GM18909 (cell line): ENCODE measurements around the gene IQSEC2.

Experiments used
- ATAC-seq: cut with Tn5 transposase; IDR thresholded peaks from one replicate; pipeline ENCODE4 v1.9.1; 2021; ENCODE audit warnings: mild to moderate bottlenecking; ENCODE audit not compliant: unreplicated experiment, poor library complexity

Gene IQSEC2

DNA sequence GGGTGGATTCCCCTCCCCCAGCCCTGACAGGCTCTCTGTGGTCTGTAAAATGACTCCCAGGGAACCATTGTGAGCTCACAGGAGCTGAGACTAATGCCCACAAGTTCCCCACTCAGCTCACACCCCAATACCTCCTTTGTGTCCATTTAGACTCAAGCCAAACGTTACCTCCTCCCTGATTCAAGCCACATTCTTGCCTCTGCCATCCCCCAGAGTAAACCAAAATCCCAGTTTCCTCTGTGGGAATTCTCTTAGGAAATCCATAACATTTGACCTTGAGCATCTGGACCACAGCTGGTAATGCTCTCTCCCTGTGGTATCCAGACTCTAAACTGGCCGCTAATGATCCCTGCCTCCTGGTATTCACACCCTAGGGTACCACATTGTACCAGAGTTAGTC is 30.1 kb downstream of the IQSEC2 start:
- no peak for ATAC-seq

DNA sequence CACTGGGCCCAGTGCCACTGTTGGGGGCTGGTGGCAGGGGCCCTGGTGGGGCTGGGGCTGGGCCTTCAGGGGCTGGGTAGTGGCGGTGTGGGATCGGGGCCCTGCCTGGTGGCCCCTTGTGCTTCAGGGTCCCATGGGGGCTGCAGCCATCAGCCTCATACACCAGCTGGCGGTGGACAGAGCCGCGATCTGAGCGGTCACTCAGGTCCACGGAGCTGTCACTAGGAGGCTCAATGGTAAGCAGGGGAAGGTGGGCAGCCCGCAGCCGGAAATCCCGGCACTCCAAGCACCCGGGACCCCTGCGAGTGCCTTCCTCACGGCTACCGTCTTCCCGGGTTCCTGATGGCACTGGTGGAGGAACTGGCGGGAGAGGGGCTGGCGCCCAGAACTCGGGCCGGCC is 30.8 kb downstream of the IQSEC2 start:
- no peak for ATAC-seq

DNA sequence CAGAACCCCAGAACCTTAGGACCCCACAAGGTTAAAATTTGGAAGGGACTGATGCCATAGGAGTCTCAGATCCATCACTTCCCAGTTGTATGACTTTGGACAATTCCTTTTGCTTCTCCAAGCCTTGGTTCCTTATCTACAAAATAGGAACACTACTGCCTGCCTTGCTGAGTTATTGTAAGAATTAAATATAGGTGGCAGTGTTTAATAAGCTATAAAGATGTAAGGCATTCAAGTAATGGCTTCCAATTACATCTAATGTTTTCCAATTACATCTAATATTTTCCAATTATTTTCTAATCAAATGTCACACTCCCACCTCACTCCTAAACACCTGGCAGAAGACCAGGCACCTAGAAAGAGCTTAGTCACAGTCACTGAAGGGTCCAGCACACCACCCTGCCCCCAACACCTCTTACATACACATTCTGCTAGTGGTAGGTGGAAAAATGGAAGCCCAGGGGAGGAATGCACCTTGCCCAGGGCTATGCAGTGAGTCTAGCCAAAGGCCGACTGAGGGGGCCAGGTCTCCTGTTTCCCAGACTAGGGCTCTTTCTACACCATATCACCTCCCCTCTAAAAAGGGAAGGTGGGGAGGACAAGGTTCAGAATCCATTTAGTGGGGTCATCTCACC is 31.9 kb downstream of the IQSEC2 start:
- no peak for ATAC-seq

DNA sequence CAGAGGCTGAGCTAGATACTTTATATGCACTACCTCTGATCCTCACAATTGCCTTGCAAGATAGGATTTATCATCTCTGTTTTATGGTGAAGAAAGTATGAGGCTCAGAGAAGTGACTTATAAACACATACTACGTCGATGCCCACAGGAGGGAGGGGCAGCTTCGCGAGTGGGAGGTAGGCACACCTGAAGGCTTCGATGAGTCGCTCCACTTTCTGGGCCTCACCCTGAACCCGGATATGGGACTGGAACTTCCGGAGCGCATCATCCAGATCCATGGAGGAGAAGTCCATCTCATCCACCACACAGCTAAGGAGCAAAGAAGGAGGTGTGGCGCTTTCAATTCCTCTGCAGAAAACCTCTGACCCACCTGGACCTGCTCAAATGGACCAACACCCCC is 33.5 kb downstream of the IQSEC2 start:
- ATAC-seq: no peak

DNA sequence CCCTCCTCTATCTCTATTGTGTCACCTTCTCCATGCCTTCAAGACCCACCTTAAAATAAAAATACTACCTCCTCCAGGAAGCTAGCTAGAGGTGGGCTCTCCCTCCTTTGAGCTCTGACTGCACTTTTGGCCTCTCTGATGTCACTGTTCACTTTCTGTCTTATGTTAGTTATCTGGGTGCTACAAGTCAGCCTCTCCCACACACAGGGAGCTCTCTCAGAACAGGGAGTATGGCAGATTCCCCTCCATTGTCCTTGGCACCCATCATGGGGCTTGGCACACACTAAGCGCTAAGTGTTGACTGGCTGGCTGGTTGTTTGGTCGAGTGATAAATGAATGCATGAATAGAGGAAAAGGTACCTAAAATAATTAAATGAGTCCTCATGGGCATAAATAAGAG is 35.2 kb downstream of the IQSEC2 start:
- no peak for ATAC-seq

DNA sequence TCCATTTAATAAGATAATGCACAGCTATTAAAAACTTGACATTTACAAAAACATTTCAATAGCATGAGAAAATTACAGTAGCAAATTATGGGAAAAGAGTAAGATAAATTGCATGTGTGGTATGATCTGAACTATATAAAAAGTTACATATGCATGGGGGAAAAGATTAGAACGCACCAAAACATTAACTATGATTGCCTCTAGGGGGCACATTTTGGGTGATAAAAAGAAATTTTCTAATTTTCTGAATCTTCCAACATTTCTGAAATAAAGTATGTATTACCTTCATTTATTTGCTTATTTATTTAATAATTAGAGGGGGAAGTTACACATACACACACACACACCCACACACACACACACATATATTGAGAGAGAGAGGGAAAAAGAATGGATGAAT is 36.8 kb downstream of the IQSEC2 start:
- no peak for ATAC-seq

DNA sequence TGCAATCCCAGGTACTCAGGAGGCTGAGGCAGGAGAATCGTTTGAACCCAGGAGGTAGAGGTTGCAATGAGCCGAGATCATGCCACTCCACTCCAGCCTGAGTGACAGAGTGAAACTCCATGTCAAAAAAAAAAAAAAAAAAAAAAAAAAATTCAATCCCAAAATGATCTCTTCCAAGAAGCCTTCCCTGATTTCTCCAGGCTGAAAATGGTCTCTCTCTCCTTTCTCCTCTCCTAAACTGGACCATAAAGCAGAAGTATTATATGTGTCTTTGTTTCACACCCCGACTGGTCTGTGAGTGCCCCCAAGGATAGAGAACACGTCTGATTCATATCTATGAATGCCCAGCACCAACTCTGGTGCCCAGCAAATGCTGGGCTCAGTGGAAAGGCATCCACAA is 39.1 kb downstream of the IQSEC2 start:
- no peak for ATAC-seq

DNA sequence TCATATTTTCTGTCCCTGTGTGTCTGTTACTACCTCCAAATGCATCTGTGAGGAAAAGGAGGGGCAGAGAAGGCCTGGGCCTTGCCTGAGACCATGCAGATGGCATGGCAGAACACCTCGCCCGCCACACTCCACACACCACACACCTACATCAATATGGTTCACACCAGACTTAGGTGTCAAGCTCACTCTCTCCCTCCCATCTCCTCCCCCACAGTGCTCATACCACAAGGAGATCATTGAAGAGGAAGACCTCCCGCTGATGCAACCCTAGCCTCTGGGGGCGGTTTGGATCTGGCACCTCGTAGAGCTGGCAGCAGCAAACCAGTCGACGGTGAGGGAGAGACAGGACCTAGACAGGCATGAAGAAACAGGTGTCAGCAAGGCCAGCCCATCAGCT is 39.8 kb downstream of the IQSEC2 start:
- no peak for ATAC-seq

DNA sequence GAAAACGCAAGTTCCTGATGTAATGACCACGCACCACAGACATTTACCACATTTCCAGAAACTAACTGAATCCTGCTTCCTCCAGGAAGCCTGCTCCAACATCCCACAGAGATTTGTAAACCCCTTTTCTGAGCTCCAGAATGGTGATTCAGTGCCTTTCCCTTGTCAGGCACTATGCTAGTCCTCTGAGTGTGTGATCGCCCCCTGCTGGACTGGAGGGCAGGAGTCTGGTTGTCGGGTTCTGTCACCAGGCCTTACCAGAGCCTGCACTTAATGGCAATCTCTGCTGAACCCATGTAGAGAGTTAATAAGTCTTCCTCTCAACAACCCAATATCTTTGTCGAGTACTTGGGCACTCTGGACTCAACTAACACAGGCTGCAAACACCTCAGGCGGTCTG is 41.9 kb downstream of the IQSEC2 start:
- no peak for ATAC-seq

DNA sequence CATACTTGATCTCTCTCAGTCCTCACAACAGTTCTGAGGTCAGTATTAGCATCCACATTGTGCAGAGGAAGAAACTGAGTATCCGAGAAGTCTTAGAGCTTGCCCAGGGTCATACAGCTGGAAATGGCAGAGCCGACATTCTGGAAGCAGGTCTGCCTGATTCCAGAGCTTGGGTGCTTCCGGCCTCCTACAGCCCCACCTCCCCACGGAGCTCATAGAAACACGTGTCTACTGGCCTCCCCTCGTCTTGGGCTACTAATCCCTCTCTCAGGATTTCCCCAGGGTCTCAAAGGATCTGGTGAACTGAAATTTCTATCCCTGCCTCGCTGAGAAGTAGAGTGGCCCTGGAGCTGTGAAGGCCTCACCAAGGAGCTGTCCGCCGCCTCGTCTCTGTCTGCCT is 44.3 kb downstream of the IQSEC2 start:
- ATAC-seq: no peak

DNA sequence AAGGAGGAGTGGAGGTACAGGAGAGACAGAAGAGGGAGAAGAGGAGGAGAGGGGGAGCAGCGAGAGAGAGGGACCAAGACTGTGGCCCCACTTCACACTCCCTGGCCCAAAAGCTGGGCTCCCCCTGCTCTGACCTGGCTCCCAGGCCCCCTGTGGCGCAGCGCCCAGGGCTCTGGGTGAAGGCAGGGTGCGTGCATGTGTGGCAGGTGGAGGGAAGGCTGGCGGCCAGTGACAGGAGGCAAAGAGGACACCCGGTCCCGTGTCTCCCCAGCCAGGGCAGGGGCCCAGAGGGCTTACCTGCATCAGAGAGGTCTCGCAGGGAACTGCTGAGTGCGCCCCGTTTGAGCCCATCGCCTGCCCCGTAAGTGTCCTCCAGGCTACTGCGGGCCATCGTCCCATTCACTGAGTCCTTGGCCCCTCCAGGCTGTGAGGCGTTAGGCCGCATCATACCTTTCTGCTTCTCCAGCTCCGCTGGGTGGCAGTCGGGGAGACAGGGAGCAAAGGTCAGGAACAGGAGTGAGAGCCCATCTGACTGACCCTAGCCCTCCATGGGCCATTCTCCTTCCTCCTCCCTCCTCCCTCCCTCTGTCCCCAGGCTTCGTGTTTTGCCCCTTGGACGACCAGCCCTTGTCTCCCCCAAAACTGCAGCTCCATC is 45.2 kb downstream of the IQSEC2 start:
- no peak for ATAC-seq

DNA sequence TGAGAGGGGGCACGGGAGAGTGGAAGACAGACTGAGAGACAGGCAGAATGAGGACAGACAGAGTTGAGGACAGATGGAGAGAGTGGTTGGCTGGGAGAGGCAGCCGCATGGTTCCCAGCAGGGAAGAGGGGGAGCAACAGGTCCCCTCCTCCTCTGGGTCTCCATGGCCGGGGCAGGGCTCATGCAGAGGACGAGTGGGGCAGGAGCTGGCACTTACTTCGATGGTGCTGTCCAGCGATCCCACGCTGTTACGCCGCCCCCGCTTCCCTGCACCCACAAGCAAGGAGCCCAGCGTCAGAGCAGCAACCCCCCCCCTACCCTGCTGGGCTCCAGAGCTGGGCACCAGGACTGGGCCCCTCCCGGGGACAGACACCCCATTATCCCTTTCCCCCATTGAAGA is 45.8 kb downstream of the IQSEC2 start:
- no peak for ATAC-seq

DNA sequence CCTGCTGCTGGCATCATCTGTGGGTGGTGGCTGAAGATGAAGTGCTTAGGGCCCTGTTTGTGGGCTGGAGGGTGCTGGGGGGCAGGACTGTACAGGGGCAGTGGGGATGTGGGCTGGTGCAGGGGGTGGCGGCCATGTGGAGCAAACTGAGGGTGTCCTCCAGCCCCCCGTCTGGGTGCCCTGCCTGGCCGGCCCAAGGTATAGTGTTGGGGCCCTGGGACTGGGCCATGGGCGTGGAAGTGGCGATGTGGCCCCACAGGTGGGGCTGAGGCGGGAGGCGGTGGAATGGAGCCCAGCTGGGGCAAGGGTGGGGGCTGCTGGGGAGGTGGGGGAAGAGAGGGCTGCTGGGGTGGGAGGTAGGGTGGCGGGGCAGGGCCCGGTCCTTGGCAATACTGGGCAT is 46.9 kb downstream of the IQSEC2 start:
- ATAC-seq: no peak

DNA sequence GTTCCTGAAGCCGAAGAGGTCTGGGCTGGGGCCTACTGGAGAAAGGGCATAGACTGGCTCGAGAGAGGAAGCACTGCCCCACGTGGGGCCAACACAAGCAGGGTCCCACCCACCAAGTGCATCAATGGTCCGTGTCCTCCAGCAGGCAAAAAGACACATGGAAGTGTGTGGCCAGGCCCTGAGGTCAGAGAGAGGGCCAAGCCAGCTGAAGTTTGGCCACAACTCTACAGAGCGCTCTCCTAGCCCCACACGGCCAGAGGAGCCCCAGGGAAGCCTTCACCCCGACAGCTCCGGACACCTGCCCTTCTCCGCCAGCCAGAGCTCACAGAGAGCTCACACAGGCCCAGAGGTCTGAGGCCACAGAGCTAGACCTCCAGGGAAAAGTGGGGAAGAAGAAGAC is 47.8 kb downstream of the IQSEC2 start:
- no peak for ATAC-seq

DNA sequence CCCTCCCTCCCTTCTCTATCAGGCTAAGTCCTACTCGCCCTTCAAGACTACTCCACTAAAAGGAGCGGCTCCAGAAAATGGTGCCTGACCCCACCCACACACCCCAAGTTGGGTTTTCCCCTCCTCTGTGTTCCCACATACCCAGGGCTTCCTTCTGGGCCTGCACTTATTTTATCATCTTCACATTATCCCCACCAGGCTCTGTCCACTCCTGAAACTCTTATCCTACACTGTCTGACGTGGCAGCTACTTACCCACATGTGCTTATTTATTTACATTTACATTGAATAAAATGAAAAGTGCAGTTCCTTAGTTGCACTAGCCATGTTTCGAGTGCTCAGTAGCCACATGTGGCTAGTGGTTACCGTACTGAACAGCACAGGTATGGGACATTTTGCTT is 51.3 kb downstream of the IQSEC2 start:
- ATAC-seq: no peak

DNA sequence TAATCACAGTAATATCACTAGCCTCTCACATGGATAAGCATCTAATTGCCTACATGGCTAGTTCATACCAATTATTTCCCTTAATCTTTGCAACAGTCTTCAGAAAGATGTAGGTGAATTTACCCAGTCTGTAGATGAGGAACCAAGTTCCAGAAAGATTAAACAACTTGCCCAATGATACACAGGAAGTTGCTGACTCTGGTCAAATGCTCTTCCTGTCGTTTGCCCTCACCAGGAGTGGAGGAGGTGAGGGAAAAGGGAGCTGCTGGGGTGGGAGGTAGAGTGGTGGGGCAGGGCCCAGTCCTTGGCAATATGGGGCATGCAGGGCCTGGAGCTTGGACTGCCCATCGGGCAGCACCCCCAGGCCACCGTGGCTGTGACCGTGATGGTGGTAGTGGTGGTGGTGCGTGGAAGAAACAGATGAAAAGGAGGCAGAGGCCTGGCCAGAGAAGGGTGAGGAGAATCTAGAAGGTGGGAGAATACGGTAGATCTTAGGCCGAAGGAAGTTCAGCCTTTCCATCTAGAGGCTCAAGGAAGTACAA is 54.1 kb downstream of the IQSEC2 start:
- ATAC-seq: no peak

DNA sequence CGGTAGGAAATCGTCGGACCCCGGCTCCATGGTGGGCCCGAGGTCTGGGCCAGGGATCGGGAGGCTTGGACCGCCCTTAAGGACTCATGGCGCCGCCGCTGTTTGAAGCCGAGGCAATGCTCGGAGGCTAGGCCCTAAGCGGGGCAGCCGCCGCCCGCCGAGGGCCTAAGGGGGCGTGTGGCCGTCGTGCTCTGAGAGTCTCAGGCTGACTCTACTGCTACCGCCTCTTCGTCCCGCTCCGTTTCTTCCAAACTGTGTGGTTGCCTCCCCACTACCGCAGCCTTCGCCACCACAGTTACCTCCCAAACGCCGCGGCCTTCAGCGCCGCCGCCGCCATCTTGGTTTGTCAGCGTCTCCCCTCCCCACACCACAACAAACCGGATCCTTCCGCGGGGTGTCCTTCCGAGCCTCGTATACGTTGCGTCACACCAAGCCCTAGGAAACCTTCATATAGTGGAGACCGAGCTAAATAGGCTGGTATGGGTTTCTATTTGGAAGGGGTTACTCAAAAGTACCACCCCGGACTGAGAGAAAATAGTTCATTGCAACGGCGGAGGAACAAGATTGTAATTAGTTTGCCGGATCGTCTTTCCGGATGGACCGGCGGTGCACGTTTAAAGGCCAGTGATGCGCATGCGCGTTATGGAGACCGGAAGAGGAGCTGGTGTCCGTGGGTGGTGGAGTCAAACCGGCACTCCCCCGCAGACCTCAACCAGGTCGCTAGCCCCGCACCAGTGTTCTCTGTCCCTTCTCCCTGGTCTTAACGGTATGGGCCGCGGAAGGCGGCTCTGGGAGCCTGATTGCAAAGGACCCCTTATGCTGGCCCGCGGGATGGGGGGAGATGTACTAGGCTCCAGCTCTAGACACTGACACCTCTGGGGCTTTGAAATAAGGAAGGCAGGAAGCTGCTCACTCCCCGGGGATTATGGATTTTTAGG is 56.3 kb downstream of the IQSEC2 start, which contains the start of gene KDM5C:
TSS of gene KDM5C (minus strand) at position 348 of the 938 bp plus-strand sequence. CDS start at position 30, 318 bp downstream.
- ATAC-seq: peak; percentile 79

DNA sequence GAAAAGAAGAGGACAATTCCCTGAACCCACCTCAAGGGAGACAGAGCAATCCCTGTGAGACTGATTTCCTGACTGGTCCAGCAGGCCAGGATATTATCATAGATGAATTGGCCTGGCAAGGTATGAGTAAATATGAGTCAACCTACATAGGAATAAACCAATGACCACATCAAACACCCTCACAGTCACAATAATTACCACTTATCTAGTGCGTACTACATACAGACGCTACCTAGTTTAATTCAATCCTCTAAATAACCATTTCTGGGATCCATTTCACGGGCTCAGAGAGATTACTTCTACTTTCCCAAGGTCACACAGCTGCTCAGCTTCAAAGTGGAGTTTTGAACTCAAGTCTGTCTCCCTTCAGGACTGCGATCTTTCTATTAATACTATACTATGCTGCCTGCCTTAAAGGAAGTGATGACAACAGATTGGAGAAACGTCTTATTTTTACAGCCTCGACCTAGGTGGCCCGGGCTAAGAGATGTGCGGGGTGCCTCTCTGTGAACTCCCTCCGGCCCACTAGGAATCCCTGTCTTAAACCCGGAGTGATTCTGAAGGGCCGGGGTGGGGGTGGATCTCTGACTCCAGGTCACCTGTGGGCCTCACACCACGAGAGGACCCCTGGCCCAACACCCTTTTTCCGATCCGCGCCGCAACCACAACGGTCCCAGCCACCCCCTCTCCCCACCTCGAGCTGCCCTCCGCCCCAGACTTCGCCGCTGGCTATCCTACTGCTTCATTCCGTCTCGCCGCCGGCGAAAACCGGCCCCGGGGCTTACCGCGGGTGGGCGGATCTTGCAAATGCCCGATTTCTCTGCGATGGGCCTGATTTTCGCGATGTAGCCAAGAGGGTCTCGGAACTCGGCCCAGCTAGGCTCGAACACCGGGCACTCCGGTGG is 57.2 kb downstream of the IQSEC2 start:
- ATAC-seq: peak; percentile 5

DNA sequence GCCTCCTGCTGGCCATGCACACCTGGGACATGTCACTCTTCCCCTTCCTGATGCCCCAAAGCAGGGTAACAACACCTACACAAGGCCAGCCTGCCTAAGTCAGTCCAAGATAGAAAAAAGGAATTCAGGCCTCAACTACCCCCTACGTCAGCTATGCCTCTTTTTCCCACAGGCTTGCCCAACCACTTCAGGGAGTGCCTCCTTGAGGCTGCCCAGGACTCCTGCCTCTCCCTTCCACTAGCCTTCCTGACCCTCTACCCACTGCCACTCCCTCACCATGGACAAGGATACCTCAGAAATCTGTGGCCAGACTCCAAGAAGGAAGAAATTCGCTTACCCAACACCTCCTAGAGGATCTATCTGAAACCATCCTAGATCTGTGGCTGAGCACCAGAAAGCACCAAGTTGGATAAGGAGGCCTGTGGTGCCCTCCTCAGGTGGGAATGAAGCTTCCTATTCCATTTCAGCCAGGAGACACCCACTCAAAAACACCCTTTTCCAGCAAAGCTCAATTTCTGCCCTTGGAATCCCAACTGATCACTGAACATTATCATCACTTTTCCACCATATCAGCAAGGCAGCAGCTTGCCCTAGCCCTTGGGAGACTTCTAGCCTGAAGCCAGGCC is 58.2 kb downstream of the IQSEC2 start:
- no peak for ATAC-seq
